ENCODE measurements around the gene SPECC1L.

SPECC1L gene

DNA sequence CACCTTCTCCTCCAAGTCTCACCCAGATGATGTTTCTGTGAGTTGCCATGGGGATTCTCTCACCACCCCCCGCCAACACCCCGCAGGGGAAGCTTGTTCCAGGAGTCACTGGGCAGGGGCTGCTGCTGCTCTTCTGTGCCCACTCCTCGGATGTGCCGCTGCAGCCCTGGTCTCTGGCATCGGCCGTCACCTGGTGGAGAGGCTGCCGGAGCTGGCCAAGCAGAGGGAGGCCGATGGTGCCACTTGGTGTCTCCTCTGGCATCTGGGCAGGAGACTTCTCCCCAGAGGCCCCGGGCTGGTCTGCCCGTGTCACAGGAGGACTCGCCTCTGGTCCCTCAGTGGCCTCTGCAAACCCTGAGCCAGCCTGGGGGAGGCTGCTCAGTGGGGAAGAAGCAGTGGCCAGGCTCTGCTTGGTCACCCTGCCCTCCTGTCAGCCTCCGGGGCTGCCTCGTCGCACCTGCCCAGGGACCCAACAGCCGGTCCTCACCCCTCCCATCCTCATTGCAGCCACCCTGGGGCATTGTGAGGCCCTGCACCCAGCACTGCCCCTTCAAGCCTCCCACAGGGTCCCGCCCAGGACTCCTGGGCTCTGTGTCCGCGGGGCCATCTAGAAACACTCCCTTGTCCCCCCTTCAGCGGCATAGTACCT is 156.3 kb downstream of the SPECC1L start:
- Histone ChIP-seq H4K20me1 (ENCODE audit: low read depth, low read length) (no peaks in the 10 kb centered on the region), H3K9ac (ENCODE audit: low read length) (peak overlapping the region; percentile 87), H3K36me3 (ENCODE audit: low read length) (no peaks in the 10 kb centered on the region), H2AFZ (ENCODE audit: low read depth, low read length, severe bottlenecking) (no peak overlapping the region), H3K9me2 (replicated peaks; ENCODE audit: insufficient read depth, low read length) (no peaks in the 10 kb centered on the region), H3F3A (ENCODE audit: insufficient read depth) (peaks cover 32% of the 10 kb centered on the region), H3K9me3 (ENCODE audit: insufficient read depth, low read length) (no peaks in the 10 kb centered on the region), H3K27ac (ENCODE audit: low read depth, low read length) (peak overlapping the region; percentile 99), H3K79me2 (ENCODE audit: insufficient read depth, low read length) (peaks cover 55% of the 10 kb centered on the region), H3K27me3 (ENCODE audit: low read length) (no peaks in the 10 kb centered on the region), H3K4me3 (ENCODE audit: insufficient read depth, low read length, poor library complexity, severe bottlenecking) (peak overlapping the region; percentile 69), H3K4me2 (ENCODE audit: low read depth, low read length, poor library complexity, severe bottlenecking) (peak overlapping the region; percentile 77)
- TF ChIP-seq, protein P1, sequence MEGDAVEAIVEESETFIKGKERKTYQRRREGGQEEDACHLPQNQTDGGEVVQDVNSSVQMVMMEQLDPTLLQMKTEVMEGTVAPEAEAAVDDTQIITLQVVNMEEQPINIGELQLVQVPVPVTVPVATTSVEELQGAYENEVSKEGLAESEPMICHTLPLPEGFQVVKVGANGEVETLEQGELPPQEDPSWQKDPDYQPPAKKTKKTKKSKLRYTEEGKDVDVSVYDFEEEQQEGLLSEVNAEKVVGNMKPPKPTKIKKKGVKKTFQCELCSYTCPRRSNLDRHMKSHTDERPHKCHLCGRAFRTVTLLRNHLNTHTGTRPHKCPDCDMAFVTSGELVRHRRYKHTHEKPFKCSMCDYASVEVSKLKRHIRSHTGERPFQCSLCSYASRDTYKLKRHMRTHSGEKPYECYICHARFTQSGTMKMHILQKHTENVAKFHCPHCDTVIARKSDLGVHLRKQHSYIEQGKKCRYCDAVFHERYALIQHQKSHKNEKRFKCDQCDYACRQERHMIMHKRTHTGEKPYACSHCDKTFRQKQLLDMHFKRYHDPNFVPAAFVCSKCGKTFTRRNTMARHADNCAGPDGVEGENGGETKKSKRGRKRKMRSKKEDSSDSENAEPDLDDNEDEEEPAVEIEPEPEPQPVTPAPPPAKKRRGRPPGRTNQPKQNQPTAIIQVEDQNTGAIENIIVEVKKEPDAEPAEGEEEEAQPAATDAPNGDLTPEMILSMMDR (IDR thresholded peaks at IDR 0.05; ENCODE audit: insufficient read depth, low read length, poor library complexity, severe bottlenecking) = no peak
- TF ChIP-seq EZH2phosphoT487 (conservative IDR thresholded peaks at IDR 0.05; ENCODE audit: low read length) = no peak

DNA sequence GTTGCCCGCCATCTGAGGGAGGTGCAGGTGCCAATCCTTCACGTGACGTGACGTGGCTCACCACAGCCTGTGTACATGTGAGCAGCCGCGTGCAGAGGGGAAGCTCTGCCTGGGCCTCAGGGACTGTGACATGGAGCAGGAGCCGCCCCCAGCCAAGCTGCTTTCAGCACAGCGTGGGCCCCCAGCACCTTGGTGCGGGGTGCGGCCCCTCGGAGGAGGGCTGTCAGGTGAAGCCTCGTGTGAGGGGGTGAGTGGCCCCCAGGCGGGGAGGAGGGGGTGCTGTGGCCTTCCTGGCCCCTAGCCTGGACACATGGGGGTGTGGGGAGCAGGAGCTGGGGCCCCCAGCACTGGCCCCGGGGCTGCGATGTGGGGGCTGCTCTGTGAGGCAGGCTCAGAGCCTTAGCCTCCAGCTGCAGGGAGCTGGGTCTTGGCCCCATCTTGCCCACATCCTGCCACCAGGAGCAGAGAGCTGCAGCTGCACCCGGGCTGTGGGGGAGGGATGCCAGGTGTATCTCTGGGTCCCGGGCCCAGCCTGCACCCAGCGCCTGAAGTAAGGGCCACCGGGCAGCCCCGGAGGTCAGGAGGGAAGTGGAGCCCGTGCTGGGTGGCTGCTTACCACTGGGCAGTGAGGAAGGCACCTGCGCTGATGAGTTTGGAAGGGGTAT is 157.0 kb downstream of the SPECC1L start, which contains the start of gene ADORA2A:
Gene ADORA2A (plus strand): TSS at position 100 of the 665 bp plus-strand sequence. CDS start 5,806 bp downstream, outside the sequence.
- Histone ChIP-seq H3K27ac (ENCODE audit: low read depth, low read length) (peak within 1 kb of the TSS; percentile 99), H3K9me3 (ENCODE audit: insufficient read depth, low read length) (no peaks in the 10 kb centered on the region), H3K4me2 (ENCODE audit: low read depth, low read length, poor library complexity, severe bottlenecking) (peak within 1 kb of the TSS; percentile 77), H3K9ac (ENCODE audit: low read length) (peak within 1 kb of the TSS; percentile 87), H3K79me2 (ENCODE audit: insufficient read depth, low read length) (peaks cover 58% of the 10 kb centered on the region), H3K36me3 (ENCODE audit: low read length) (no peaks in the 10 kb centered on the region), H4K20me1 (ENCODE audit: low read depth, low read length) (no peaks in the 10 kb centered on the region), H3F3A (ENCODE audit: insufficient read depth) (peaks cover 35% of the 10 kb centered on the region), H2AFZ (ENCODE audit: low read depth, low read length, severe bottlenecking) (no peak within 1 kb of the TSS), H3K27me3 (ENCODE audit: low read length) (no peaks in the 10 kb centered on the region), H3K9me2 (replicated peaks; ENCODE audit: insufficient read depth, low read length) (no peaks in the 10 kb centered on the region), H3K4me3 (ENCODE audit: insufficient read depth, low read length, poor library complexity, severe bottlenecking) (peak within 1 kb of the TSS; percentile 69)
- TF ChIP-seq EZH2phosphoT487 (conservative IDR thresholded peaks at IDR 0.05; ENCODE audit: low read length) = no peak
- TF ChIP-seq, protein P1 (IDR thresholded peaks at IDR 0.05; ENCODE audit: insufficient read depth, low read length, poor library complexity, severe bottlenecking) = no peak

DNA sequence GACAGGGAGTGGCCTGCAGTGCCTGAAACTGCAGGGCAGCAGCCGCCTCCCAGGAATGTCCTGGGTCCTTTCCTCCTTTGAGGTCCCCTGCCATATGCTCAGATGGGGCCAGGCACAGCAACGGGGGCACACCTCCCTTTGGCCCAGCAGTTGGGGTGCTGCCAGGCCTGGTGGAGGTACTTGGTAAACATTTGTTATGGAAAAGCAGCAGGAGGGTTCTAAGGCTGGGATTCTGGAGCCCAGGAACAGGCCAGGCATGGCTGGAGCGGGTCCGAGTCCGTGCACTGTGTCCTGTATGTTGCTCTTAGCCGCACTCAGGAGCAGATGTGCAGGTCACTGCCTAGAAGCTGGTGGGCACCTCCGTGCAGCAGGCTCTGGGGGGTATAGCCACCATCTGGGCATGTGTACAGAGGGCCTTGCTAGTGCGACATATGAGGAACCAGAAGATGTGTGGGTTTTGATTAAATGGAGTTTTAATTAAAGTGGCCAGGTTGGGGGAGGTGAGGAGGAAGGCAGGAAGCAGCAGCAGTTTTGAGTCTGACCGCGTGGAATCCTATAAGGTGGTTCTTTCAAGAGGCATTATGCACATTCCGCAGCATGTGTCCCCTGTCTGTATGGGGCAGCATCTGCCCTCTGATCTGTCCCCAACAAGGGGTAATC is 158.2 kb downstream of the SPECC1L start:
- H3K4me3 ChIP-seq (ENCODE audit: insufficient read depth, low read length, poor library complexity, severe bottlenecking) = peak overlapping the region; percentile 44
- H2AFZ ChIP-seq (ENCODE audit: low read depth, low read length, severe bottlenecking) = no peak overlapping the region
- no peaks in the 10 kb centered on the region for H3K27me3 ChIP-seq (ENCODE audit: low read length)
- peaks cover 60% of the 10 kb centered on the region for H3K79me2 ChIP-seq (ENCODE audit: insufficient read depth, low read length)
- H3K9me2 ChIP-seq (replicated peaks; ENCODE audit: insufficient read depth, low read length) = no peaks in the 10 kb centered on the region
- H3K9me3 ChIP-seq (ENCODE audit: insufficient read depth, low read length) = no peaks in the 10 kb centered on the region
- H3K27ac ChIP-seq (ENCODE audit: low read depth, low read length) = peak overlapping the region; percentile 99
- TF ChIP-seq, protein P1 (IDR thresholded peaks at IDR 0.05; ENCODE audit: insufficient read depth, low read length, poor library complexity, severe bottlenecking) = no peak
- TF ChIP-seq EZH2phosphoT487 (conservative IDR thresholded peaks at IDR 0.05; ENCODE audit: low read length) = no peak
- no peaks in the 10 kb centered on the region for H4K20me1 ChIP-seq (ENCODE audit: low read depth, low read length)
- peak overlapping the region; percentile 77 for H3K4me2 ChIP-seq (ENCODE audit: low read depth, low read length, poor library complexity, severe bottlenecking)
- no peaks in the 10 kb centered on the region for H3K36me3 ChIP-seq (ENCODE audit: low read length)
- peaks cover 47% of the 10 kb centered on the region for H3F3A ChIP-seq (ENCODE audit: insufficient read depth)
- peak overlapping the region; percentile 87 for H3K9ac ChIP-seq (ENCODE audit: low read length)

Data from SU-DHL-6 (cell line).